SK-N-SH (cell line): ENCODE data around the gene ZPLD1.

ENCODE experiments used
- FOXM1 ChIP-seq: IDR thresholded peaks from 2 replicates; pipeline ENCODE4 v1.4.0; 2012; ENCODE audit warnings: low read depth, mild to moderate bottlenecking
- JUND ChIP-seq: IDR thresholded peaks from 2 replicates; pipeline ENCODE4 v1.4.0; 2012
- MAX ChIP-seq: IDR thresholded peaks from 2 replicates; pipeline ENCODE4 v1.4.0; 2012; ENCODE audit warnings: low read depth
- MXI1 ChIP-seq: IDR thresholded peaks from 2 replicates; pipeline ENCODE4 v1.6.1; 2012; ENCODE audit warnings: mild to moderate bottlenecking, low read depth, low read length, improper control_type of control experiment
- POLR2AphosphoS5 ChIP-seq: IDR thresholded peaks from 2 replicates; pipeline ENCODE4 v1.6.1; 2012; ENCODE audit warnings: low read depth, low read length
- RFX5 ChIP-seq: IDR thresholded peaks from 2 replicates; pipeline ENCODE4 v1.6.1; 2012; ENCODE audit warnings: mild to moderate bottlenecking, improper control_type of control experiment, low read length
- SMC3 ChIP-seq: IDR thresholded peaks from 2 replicates; pipeline ENCODE4 v1.6.1; 2012; ENCODE audit warnings: low read depth, low read length, improper control_type of control experiment
- TAF1 ChIP-seq: IDR thresholded peaks from 2 replicates; pipeline ENCODE4 v1.6.1; 2012; ENCODE audit warnings: low read depth, mild to moderate bottlenecking, low read length, moderate library complexity, borderline replicate concordance
- USF2 ChIP-seq: fragments of 150-350 bp; IDR thresholded peaks from 2 replicates; pipeline ENCODE4 v1.6.1; 2017; ENCODE audit warnings: antibody characterized with exemption, low read length, low read depth, borderline replicate concordance
- YY1 ChIP-seq: IDR thresholded peaks from 2 replicates; pipeline ENCODE4 v1.4.0; 2012; ENCODE audit warnings: low read depth, mild to moderate bottlenecking
- TF ChIP-seq, protein P1 (sequence below): fragments of 200-600 bp; sonication (generic); IDR thresholded peaks from 2 replicates; pipeline ENCODE4 v1.6.1; 2017; ENCODE audit warnings: antibody characterized with exemption, mild to moderate bottlenecking, moderate library complexity

GRCh38 chr3:102497571-102497970, 62.8 kb downstream of the ZPLD1 start:
- TF ChIP-seq MAX (no peak), POLR2AphosphoS5 (no peak), JUND (no peak), RFX5 (no peak), TAF1 (no peak), USF2 (no peak), MXI1 (no peak), FOXM1 (no peak), YY1 (no peak), SMC3 (no peak)
- TF ChIP-seq, protein P1, sequence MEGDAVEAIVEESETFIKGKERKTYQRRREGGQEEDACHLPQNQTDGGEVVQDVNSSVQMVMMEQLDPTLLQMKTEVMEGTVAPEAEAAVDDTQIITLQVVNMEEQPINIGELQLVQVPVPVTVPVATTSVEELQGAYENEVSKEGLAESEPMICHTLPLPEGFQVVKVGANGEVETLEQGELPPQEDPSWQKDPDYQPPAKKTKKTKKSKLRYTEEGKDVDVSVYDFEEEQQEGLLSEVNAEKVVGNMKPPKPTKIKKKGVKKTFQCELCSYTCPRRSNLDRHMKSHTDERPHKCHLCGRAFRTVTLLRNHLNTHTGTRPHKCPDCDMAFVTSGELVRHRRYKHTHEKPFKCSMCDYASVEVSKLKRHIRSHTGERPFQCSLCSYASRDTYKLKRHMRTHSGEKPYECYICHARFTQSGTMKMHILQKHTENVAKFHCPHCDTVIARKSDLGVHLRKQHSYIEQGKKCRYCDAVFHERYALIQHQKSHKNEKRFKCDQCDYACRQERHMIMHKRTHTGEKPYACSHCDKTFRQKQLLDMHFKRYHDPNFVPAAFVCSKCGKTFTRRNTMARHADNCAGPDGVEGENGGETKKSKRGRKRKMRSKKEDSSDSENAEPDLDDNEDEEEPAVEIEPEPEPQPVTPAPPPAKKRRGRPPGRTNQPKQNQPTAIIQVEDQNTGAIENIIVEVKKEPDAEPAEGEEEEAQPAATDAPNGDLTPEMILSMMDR = no peak
